CD4-positive, alpha-beta T cell treated with Interferon alpha-2 for 1 hour (primary cell): ENCODE data around the gene FAM13C.
"Not testable (repeated sequence)": the region's sequence is repeated elsewhere in the genome, so short reads cannot be mapped to it uniquely, and the experiment has no call there.

ENCODE experiments used
- DNase-seq, 2 donors: peaks; one replicate each; pipeline ENCODE4 v3.0.0-alpha.2; 2020 to 2022

The FAM13C gene

GRCh38 chr10:59225211-59225610 is 137.1 kb downstream of the FAM13C start:
- no peak for DNase-seq

- not testable (repeated sequence) for DNase-seq
These were observed 138.8 kb downstream of the FAM13C start for GRCh38 chr10:59223597-59223996.

- no peak for DNase-seq
These were observed 139.6 kb downstream of the FAM13C start for GRCh38 chr10:59222788-59223187.

GRCh38 chr10:59216178-59216869 is 146.0 kb downstream of the FAM13C start:
- DNase-seq, result no peak

- no peak for DNase-seq
These were observed 148.2 kb downstream of the FAM13C start for GRCh38 chr10:59214160-59214559.

GRCh38 chr10:59212301-59212798 is 150.0 kb downstream of the FAM13C start:
- DNase-seq, result no peak

GRCh38 chr10:59206204-59206720 is 156.1 kb downstream of the FAM13C start:
- no peak for DNase-seq
